ENCODE results near the gene RPL39L.

- TF ChIP-seq CTCF (IDR thresholded peaks at IDR 0.05) (no peak), POLR2A (IDR thresholded peaks at IDR 0.05) (no peak)
Observed at GRCh38 chr3:187079090-187080022, 59.9 kb downstream of the RPL39L start.
